ENCODE results near the gene PAXX. TPM values are rescaled to one million over a fixed set of nuclear protein-coding genes. Genes with fewer than 3 reads are reported as not detected.

PAXX gene
- total and polyA plus RNA-seq, 2 donors (not counting 1 experiment from before 2014, with no cell fraction given), result 74.8 to 167 TPM

GRCh38 chr9:136972743-136973142, 19.5 kb upstream of the PAXX start:
- DNase-seq (no peak), ATAC-seq (ENCODE audit: low read depth) (no peak)
- 76% methylated on average over 12 of the region's 13 CpGs for WGBS (ENCODE audit: insufficient coverage)
- CTCF ChIA-PET, result no interaction called here
- no peaks in the 10 kb centered on the region for H3K36me3 ChIP-seq (replicated peaks in 1 of 2; ENCODE audit: control extremely low read depth in 1 of 2, control insufficient read depth in 1 of 2, extremely low read depth in 1 of 2, insufficient read depth in 2 of 2, low read length in 1 of 2)
- Mint-ChIP-seq H3K27ac (no peak overlapping the region), H3K4me3 (no peak overlapping the region), H3K9me3 (ENCODE audit: insufficient read depth) (no peaks in the 10 kb centered on the region), H3K27me3 (peaks cover 6% of the 10 kb centered on the region), H3K4me1 (peaks cover 4% of the 10 kb centered on the region)
- no peak for TF ChIP-seq EZH2 (IDR thresholded peaks at IDR 0.05; ENCODE audit: borderline replicate concordance, insufficient read depth, low read depth, low read length, poor library complexity, severe bottlenecking)
- TF ChIP-seq, protein P1, sequence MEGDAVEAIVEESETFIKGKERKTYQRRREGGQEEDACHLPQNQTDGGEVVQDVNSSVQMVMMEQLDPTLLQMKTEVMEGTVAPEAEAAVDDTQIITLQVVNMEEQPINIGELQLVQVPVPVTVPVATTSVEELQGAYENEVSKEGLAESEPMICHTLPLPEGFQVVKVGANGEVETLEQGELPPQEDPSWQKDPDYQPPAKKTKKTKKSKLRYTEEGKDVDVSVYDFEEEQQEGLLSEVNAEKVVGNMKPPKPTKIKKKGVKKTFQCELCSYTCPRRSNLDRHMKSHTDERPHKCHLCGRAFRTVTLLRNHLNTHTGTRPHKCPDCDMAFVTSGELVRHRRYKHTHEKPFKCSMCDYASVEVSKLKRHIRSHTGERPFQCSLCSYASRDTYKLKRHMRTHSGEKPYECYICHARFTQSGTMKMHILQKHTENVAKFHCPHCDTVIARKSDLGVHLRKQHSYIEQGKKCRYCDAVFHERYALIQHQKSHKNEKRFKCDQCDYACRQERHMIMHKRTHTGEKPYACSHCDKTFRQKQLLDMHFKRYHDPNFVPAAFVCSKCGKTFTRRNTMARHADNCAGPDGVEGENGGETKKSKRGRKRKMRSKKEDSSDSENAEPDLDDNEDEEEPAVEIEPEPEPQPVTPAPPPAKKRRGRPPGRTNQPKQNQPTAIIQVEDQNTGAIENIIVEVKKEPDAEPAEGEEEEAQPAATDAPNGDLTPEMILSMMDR (IDR thresholded peaks at IDR 0.05), result no peak
- H3K4me3 ChIP-seq (ENCODE audit: control extremely low read depth in 1 of 5, extremely low read depth in 1 of 5, insufficient read depth in 1 of 5, low read depth in 2 of 5, low read length in 4 of 5), result no peak overlapping the region
- POLR2A ChIA-PET, result no interaction called here
- no peaks in the 10 kb centered on the region for H3K9me3 ChIP-seq (ENCODE audit: control extremely low read depth in 1 of 3, control insufficient read depth in 2 of 3, insufficient read depth in 1 of 3, low read length in 2 of 3)
- H3K79me2 ChIP-seq (ENCODE audit: control insufficient read depth, insufficient read depth, low read length), result no peaks in the 10 kb centered on the region
- intact Hi-C loops (cut with micrococcal nuclease), result no loop called here
- no peak overlapping the region for H3K4me2 ChIP-seq (replicated peaks; ENCODE audit: low read depth, low read length, poor library complexity, severe bottlenecking)
- H3K4me1 ChIP-seq (ENCODE audit: control insufficient read depth in 2 of 2, insufficient read depth in 2 of 2, low read length in 2 of 2), result no peaks in the 10 kb centered on the region
- H4K20me1 ChIP-seq (ENCODE audit: control insufficient read depth, insufficient read depth, low read length, poor library complexity, severe bottlenecking), result no peaks in the 10 kb centered on the region
- no peak overlapping the region for H3K27ac ChIP-seq (ENCODE audit: low read length in 2 of 2)
- no peak overlapping the region for H3K9ac ChIP-seq (ENCODE audit: low read length)
- H3K27me3 ChIP-seq (replicated peaks in 1 of 4; ENCODE audit: control extremely low read depth in 1 of 4, control insufficient read depth in 3 of 4, insufficient read depth in 4 of 4, low read length in 3 of 4), result peaks cover 0 to 23% (median 3%) of the 10 kb centered on the region in 4 experiments
- H2AFZ ChIP-seq (ENCODE audit: insufficient read depth, low read depth, low read length, poor library complexity, severe bottlenecking), result no peak overlapping the region

GRCh38 chr9:136973618-136974617, 18.3 kb upstream of the PAXX start:
- H3K79me2 ChIP-seq (ENCODE audit: control insufficient read depth, insufficient read depth, low read length), result no peaks in the 10 kb centered on the region
- peaks cover 5% of the 10 kb centered on the region for H3K4me1 Mint-ChIP-seq
- intact Hi-C loops (cut with micrococcal nuclease), result no loop called here
- peaks cover 0 to 30% (median 4%) of the 10 kb centered on the region in 4 experiments for H3K27me3 ChIP-seq (replicated peaks in 1 of 4; ENCODE audit: control extremely low read depth in 1 of 4, control insufficient read depth in 3 of 4, insufficient read depth in 4 of 4, low read length in 3 of 4)
- H3K36me3 ChIP-seq (replicated peaks in 1 of 2; ENCODE audit: control extremely low read depth in 1 of 2, control insufficient read depth in 1 of 2, extremely low read depth in 1 of 2, insufficient read depth in 2 of 2, low read length in 1 of 2), result no peaks in the 10 kb centered on the region
- H3K9me3 ChIP-seq (ENCODE audit: control extremely low read depth in 1 of 3, control insufficient read depth in 2 of 3, insufficient read depth in 1 of 3, low read length in 2 of 3), result peaks cover 0 to 4% (median 0%) of the 10 kb centered on the region in 3 donors
- H3K27ac ChIP-seq (ENCODE audit: low read length in 2 of 2), result no peak overlapping the region
- no peak overlapping the region for H3K4me3 Mint-ChIP-seq
- no peak overlapping the region for H2AFZ ChIP-seq (ENCODE audit: insufficient read depth, low read depth, low read length, poor library complexity, severe bottlenecking)
- H3K27ac Mint-ChIP-seq, result no peak overlapping the region
- peaks cover 3 to 5% of the 10 kb centered on the region in 2 donors for H3K4me1 ChIP-seq (ENCODE audit: control insufficient read depth in 2 of 2, insufficient read depth in 2 of 2, low read length in 2 of 2)
- no peak overlapping the region for H3K4me2 ChIP-seq (replicated peaks; ENCODE audit: low read depth, low read length, poor library complexity, severe bottlenecking)
- CTCF ChIA-PET, result no interaction called here
- no peak overlapping the region for H3K4me3 ChIP-seq (ENCODE audit: control extremely low read depth in 1 of 5, extremely low read depth in 1 of 5, insufficient read depth in 1 of 5, low read depth in 2 of 5, low read length in 4 of 5)
- DNase-seq (no peak), ATAC-seq (ENCODE audit: low read depth) (no peak)
- H3K27me3 Mint-ChIP-seq, result peaks cover 6% of the 10 kb centered on the region
- TF ChIP-seq EZH2 (IDR thresholded peaks at IDR 0.05; ENCODE audit: borderline replicate concordance, insufficient read depth, low read depth, low read length, poor library complexity, severe bottlenecking), result no peak
- no peaks in the 10 kb centered on the region for H4K20me1 ChIP-seq (ENCODE audit: control insufficient read depth, insufficient read depth, low read length, poor library complexity, severe bottlenecking)
- 91% methylated on average over 28 of the region's 29 CpGs for WGBS (ENCODE audit: insufficient coverage)
- no peak overlapping the region for H3K9ac ChIP-seq (ENCODE audit: low read length)
- no peaks in the 10 kb centered on the region for H3K9me3 Mint-ChIP-seq (ENCODE audit: insufficient read depth)
- POLR2A ChIA-PET, result no interaction called here
